Measurements from ENCODE around the gene TET2. TPM values are rescaled to one million over a fixed set of nuclear protein-coding genes. Genes with fewer than 3 reads are reported as not detected.

TET2 gene
- total and polyA plus RNA-seq, 2 of the 4 experiments (the other 2 are of a cell fraction): 5.6 to 25.3 TPM

- H3K9me3 ChIP-seq (ENCODE audit: control insufficient read depth, insufficient read depth, low read length): no peaks in the 10 kb centered on the region
- H3K4me3 ChIP-seq (ENCODE audit: insufficient read depth, low read depth, low read length): no peak overlapping the region
- in situ Hi-C loops (cut with MboI; ENCODE audit: low sequenced_read_pairs) (no loop called here), dilution Hi-C loops (cut with HindIII; ENCODE audit: low sequenced_read_pairs, unreplicated experiment) (no loop called here), intact Hi-C loops (cut with micrococcal nuclease) (no loop called here)
- H2AK5ac ChIP-seq (ENCODE audit: low read depth, low read length): no peak overlapping the region
- no peak overlapping the region for H2BK20ac ChIP-seq (ENCODE audit: low read depth, low read length)
- no CpG with 5 or more reads among the region's 1 CpG for WGBS, 2 experiments (ENCODE audit: extremely low coverage in 2 of 2, insufficient read length in 1 of 2)
- no peak overlapping the region for H3K18ac ChIP-seq (ENCODE audit: low read depth, low read length)
- H4K20me1 ChIP-seq (ENCODE audit: insufficient read depth, low read length): peaks cover 8% of the 10 kb centered on the region; the same call in 1 of the 2 replicates
- no peak overlapping the region for H3K9ac ChIP-seq (ENCODE audit: low read depth, low read length)
- H3K4me2 ChIP-seq (ENCODE audit: low read depth, low read length): no peak overlapping the region
- CTCF ChIA-PET: no interaction called here
- H3K79me1 ChIP-seq (ENCODE audit: low read depth in 1 of 2, low read length in 2 of 2): peaks cover 31 to 37% of the 10 kb centered on the region in 2 experiments
- no peak overlapping the region for H2BK15ac ChIP-seq (ENCODE audit: low read depth, low read length)
- H2BK5ac ChIP-seq (ENCODE audit: low read depth, low read length, poor library complexity, severe bottlenecking): no peak overlapping the region
- no peak overlapping the region for H2AFZ ChIP-seq (replicated peaks; ENCODE audit: low read length, poor library complexity)
- BruUV-seq (replicated peaks): no TSS peak
- H3K36me3 ChIP-seq (ENCODE audit: control insufficient read depth, insufficient read depth, low read length): no peaks in the 10 kb centered on the region
- H3K23ac ChIP-seq (ENCODE audit: low read depth, low read length): no peak overlapping the region
- H3K9me1 ChIP-seq (ENCODE audit: insufficient read depth, low read length): no peaks in the 10 kb centered on the region
- H3K27ac ChIP-seq (ENCODE audit: insufficient read depth, low read length): no peak overlapping the region
- TF ChIP-seq CEBPB (IDR thresholded peaks at IDR 0.05; ENCODE audit: low read depth, low read length): no peak
- no peak for TF ChIP-seq MAFK (IDR thresholded peaks at IDR 0.05; ENCODE audit: low read depth, low read length)
- no peak for TF ChIP-seq MAZ (IDR thresholded peaks at IDR 0.05; ENCODE audit: borderline replicate concordance, low read depth, low read length)
- no peak for TF ChIP-seq CTCF (conservative IDR thresholded peaks at IDR 0.05; ENCODE audit: low read depth, low read length)
- TF ChIP-seq ELK1 (IDR thresholded peaks at IDR 0.05; ENCODE audit: borderline replicate concordance, low read depth, low read length): no peak
- no peak for TF ChIP-seq CHD1 (IDR thresholded peaks at IDR 0.05; ENCODE audit: low read depth, low read length)
- TF ChIP-seq RFX5 (IDR thresholded peaks at IDR 0.05; ENCODE audit: low read depth, low read length): no peak
- no peak for TF ChIP-seq RCOR1 (IDR thresholded peaks at IDR 0.05; ENCODE audit: insufficient replicate concordance, low read length)
- no peak for TF ChIP-seq USF2 (IDR thresholded peaks at IDR 0.05; ENCODE audit: low read depth, low read length)
- TF ChIP-seq NFE2L2 (IDR thresholded peaks at IDR 0.05; ENCODE audit: low read depth, low read length): no peak
- no peak for TF ChIP-seq SMC3 (IDR thresholded peaks at IDR 0.05; ENCODE audit: low read depth, low read length)
- TF ChIP-seq FOS (IDR thresholded peaks at IDR 0.05; ENCODE audit: low read depth, low read length): no peak
- TF ChIP-seq RAD21 (IDR thresholded peaks at IDR 0.05; ENCODE audit: low read length): no peak
- TF ChIP-seq MXI1 (IDR thresholded peaks at IDR 0.05; ENCODE audit: borderline replicate concordance, low read depth, low read length): no peak
- POLR2A ChIA-PET (ENCODE audit: unreplicated experiment): no interaction called here
- H3K56ac ChIP-seq (ENCODE audit: extremely low read depth, insufficient read depth, low read length): no peak overlapping the region
- no peak overlapping the region for H2BK120ac ChIP-seq (ENCODE audit: low read depth, low read length)
- no peak for ATAC-seq (ENCODE audit: low read depth)
- H3K14ac ChIP-seq (replicated peaks; ENCODE audit: low read depth, low read length): no peak overlapping the region
- H4K8ac ChIP-seq (ENCODE audit: low read depth in 2 of 2, low read length in 2 of 2): no peak overlapping the region
- no peaks in the 10 kb centered on the region for H3K4me1 ChIP-seq (ENCODE audit: control insufficient read depth, insufficient read depth, low read length)
- H3K27me3 ChIP-seq (ENCODE audit: control insufficient read depth, insufficient read depth, low read length): no peaks in the 10 kb centered on the region
- no peak overlapping the region for H3K4ac ChIP-seq (ENCODE audit: low read depth, low read length)
- no peak overlapping the region for H4K5ac ChIP-seq (ENCODE audit: low read depth, low read length)
- no peak for DNase-seq
- no peak overlapping the region for H4K91ac ChIP-seq (ENCODE audit: insufficient read depth, low read depth, low read length)
- no peak overlapping the region for H2AK9ac ChIP-seq (replicated peaks; ENCODE audit: low read depth, low read length, poor library complexity)
These were observed 25.2 kb downstream of the TET2 start for GRCh38 chr4:105171912-105172311.
